Measurements from ENCODE around the gene ZNF567. TPM values are rescaled to one million over a fixed set of nuclear protein-coding genes. Genes with fewer than 3 reads are reported as not detected.

The ZNF567 gene
- total RNA-seq: 10 to 100 TPM in 1 of 8 experiments, 1 to 10 TPM in 7; 4.3 to 10.2 (median 8.8) TPM

GRCh38 chr19:36687214-36688056 lies at the start of gene ZNF567:
Gene ZNF567, plus strand, starts transcription at chr19:36687612. Its CDS starts 7,256 bp downstream, at chr19:36694868.
- Histone ChIP-seq H3K4me1 (replicated peaks in 1 of 2) (peaks cover 6 to 10% of the 10 kb centered on the region in 2 donors), H3K4me3 (peak within 1 kb of the TSS; percentile 52 to 80 (median 68)), H3K27ac (peak within 1 kb of the TSS; percentile 1 to 65)
- in situ Hi-C loops (cut with MboI; ENCODE audit: low pct_unique_long_range_greater_than_20kb in 2 of 9, low sequenced_read_pairs in 9 of 9, unreplicated experiment in 9 of 9): no loop called here
- ATAC-seq (replicated peaks in 6 of 8): peak; percentile 94 to 98 (median 96)
- 0 to 4% (median 0%) methylated on average over 1 to 18 of the region's 69 CpGs; no CpG with 5 or more reads in 2 of the 10 experiments for WGBS, 10 experiments

- Histone ChIP-seq H3K4me1 (replicated peaks in 1 of 2) (no peaks in the 10 kb centered on the region), H3K4me3 (no peak overlapping the region), H3K27ac (no peak overlapping the region)
- in situ Hi-C loops (cut with MboI; ENCODE audit: low pct_unique_long_range_greater_than_20kb in 2 of 9, low sequenced_read_pairs in 9 of 9, unreplicated experiment in 9 of 9): no loop called here
- ATAC-seq (replicated peaks in 6 of 8): no peak
- WGBS, 10 experiments: 60 to 100% (median 90%) methylated on average over 1 to 5 of the region's 5 CpGs; no CpG with 5 or more reads in 1 of the 10 experiments
Measured at GRCh38 chr19:36638862-36639510, 48.4 kb upstream of the ZNF567 start.

GRCh38 chr19:36646746-36647145 lies 40.7 kb upstream of the ZNF567 start:
- WGBS, 10 experiments: 44 to 100% (median 79%) methylated on average over 1 to 2 of the region's 2 CpGs
- H3K4me1 ChIP-seq (replicated peaks in 1 of 2): no peaks in the 10 kb centered on the region
- ATAC-seq (replicated peaks in 6 of 8): no peak
- no peak overlapping the region for H3K4me3 ChIP-seq
- no peak overlapping the region for H3K27ac ChIP-seq
- in situ Hi-C loops (cut with MboI; ENCODE audit: low pct_unique_long_range_greater_than_20kb in 2 of 9, low sequenced_read_pairs in 9 of 9, unreplicated experiment in 9 of 9): no loop called here

GRCh38 chr19:36652958-36653357 lies 34.5 kb upstream of the ZNF567 start:
- ATAC-seq (replicated peaks in 6 of 8): no peak
- Histone ChIP-seq H3K27ac (no peak overlapping the region), H3K4me3 (no peak overlapping the region), H3K4me1 (replicated peaks in 1 of 2) (no peaks in the 10 kb centered on the region)
- in situ Hi-C loops (cut with MboI; ENCODE audit: low pct_unique_long_range_greater_than_20kb in 2 of 9, low sequenced_read_pairs in 9 of 9, unreplicated experiment in 9 of 9): no loop called here
- WGBS, 10 experiments: 50 to 100% (median 80%) methylated on average over 1 of the region's 1 CpG; no CpG with 5 or more reads in 3 of the 10 experiments

GRCh38 chr19:36665832-36666231 lies 21.6 kb upstream of the ZNF567 start:
- peak overlapping the region; percentile 75 to 97 (median 87) for H3K4me3 ChIP-seq
- no peak overlapping the region for H3K27ac ChIP-seq
- in situ Hi-C loops (cut with MboI; ENCODE audit: low pct_unique_long_range_greater_than_20kb in 2 of 9, low sequenced_read_pairs in 9 of 9, unreplicated experiment in 9 of 9): no loop called here
- H3K4me1 ChIP-seq (replicated peaks in 1 of 2): peaks cover 4 to 8% of the 10 kb centered on the region in 2 donors
- no peak for ATAC-seq (replicated peaks in 6 of 8)
- 20 to 87% (median 78%) methylated on average over 3 to 13 of the region's 14 CpGs; no CpG with 5 or more reads in 3 of the 10 experiments for WGBS, 10 experiments

- no peak overlapping the region for H3K27ac ChIP-seq
- 70 to 100% (median 80%) methylated on average over 1 to 2 of the region's 2 CpGs; no CpG with 5 or more reads in 3 of the 10 experiments for WGBS, 10 experiments
- H3K4me3 ChIP-seq: peak overlapping the region in 1 of 5 donors; percentile 4
- peaks cover 4 to 8% of the 10 kb centered on the region in 2 donors for H3K4me1 ChIP-seq (replicated peaks in 1 of 2)
- in situ Hi-C loops (cut with MboI; ENCODE audit: low pct_unique_long_range_greater_than_20kb in 2 of 9, low sequenced_read_pairs in 9 of 9, unreplicated experiment in 9 of 9): no loop called here
- ATAC-seq (replicated peaks in 6 of 8): no peak
Measured at GRCh38 chr19:36668646-36669045, 18.8 kb upstream of the ZNF567 start.

GRCh38 chr19:36672368-36672767 lies 15.0 kb upstream of the ZNF567 start:
- 83 to 100% (median 100%) methylated on average over 1 of the region's 1 CpG; no CpG with 5 or more reads in 3 of the 10 experiments for WGBS, 10 experiments
- Histone ChIP-seq H3K4me3 (no peak overlapping the region), H3K4me1 (replicated peaks in 1 of 2) (peaks cover 0 to 6% of the 10 kb centered on the region in 2 donors), H3K27ac (no peak overlapping the region)
- in situ Hi-C loops (cut with MboI; ENCODE audit: low pct_unique_long_range_greater_than_20kb in 2 of 9, low sequenced_read_pairs in 9 of 9, unreplicated experiment in 9 of 9): no loop called here
- ATAC-seq (replicated peaks in 6 of 8): no peak

GRCh38 chr19:36674201-36674600 lies 13.2 kb upstream of the ZNF567 start:
- Histone ChIP-seq H3K4me3 (no peak overlapping the region), H3K4me1 (replicated peaks in 1 of 2) (no peaks in the 10 kb centered on the region), H3K27ac (no peak overlapping the region)
- ATAC-seq (replicated peaks in 6 of 8): no peak
- 63 to 100% (median 90%) methylated on average over 1 to 2 of the region's 2 CpGs; no CpG with 5 or more reads in 2 of the 10 experiments for WGBS, 10 experiments
- in situ Hi-C loops (cut with MboI; ENCODE audit: low pct_unique_long_range_greater_than_20kb in 2 of 9, low sequenced_read_pairs in 9 of 9, unreplicated experiment in 9 of 9): no loop called here

GRCh38 chr19:36679455-36679854 lies 8.0 kb upstream of the ZNF567 start:
- H3K4me1 ChIP-seq (replicated peaks in 1 of 2): no peaks in the 10 kb centered on the region
- H3K27ac ChIP-seq: no peak overlapping the region
- no peak for ATAC-seq (replicated peaks in 6 of 8)
- in situ Hi-C loops (cut with MboI; ENCODE audit: low pct_unique_long_range_greater_than_20kb in 2 of 9, low sequenced_read_pairs in 9 of 9, unreplicated experiment in 9 of 9): no loop called here
- no peak overlapping the region for H3K4me3 ChIP-seq

GRCh38 chr19:36685835-36686234 lies 1.6 kb upstream of the ZNF567 start:
- in situ Hi-C loops (cut with MboI; ENCODE audit: low pct_unique_long_range_greater_than_20kb in 2 of 9, low sequenced_read_pairs in 9 of 9, unreplicated experiment in 9 of 9): no loop called here
- WGBS, 10 experiments: 58 to 100% (median 88%) methylated on average over 1 to 2 of the region's 2 CpGs; no CpG with 5 or more reads in 4 of the 10 experiments
- H3K4me3 ChIP-seq: peak overlapping the region in 1 of 5 donors; percentile 52

GRCh38 chr19:36686365-36687213 lies 823 bp upstream of the ZNF567 start:
- Histone ChIP-seq H3K27ac (peak overlapping the region in 1 of 2 donors; percentile 65), H3K4me1 (replicated peaks in 1 of 2) (peaks cover 6 to 10% of the 10 kb centered on the region in 2 donors), H3K4me3 (peak overlapping the region; percentile 52 to 80 (median 68))
- ATAC-seq (replicated peaks in 6 of 8): peak in 4 of 8 experiments; percentile 25 to 56 (median 38)
- 0 to 48% (median 32%) methylated on average over 1 to 16 of the region's 20 CpGs; no CpG with 5 or more reads in 1 of the 10 experiments for WGBS, 10 experiments
- in situ Hi-C loops (cut with MboI; ENCODE audit: low pct_unique_long_range_greater_than_20kb in 2 of 9, low sequenced_read_pairs in 9 of 9, unreplicated experiment in 9 of 9): no loop called here

More at GRCh38 chr19:36685835-36686234, 1.6 kb upstream of the ZNF567 start:
- ATAC-seq (replicated peaks in 6 of 8): no peak
- Histone ChIP-seq H3K27ac (no peak overlapping the region), H3K4me1 (replicated peaks in 1 of 2) (peaks cover 6 to 10% of the 10 kb centered on the region in 2 donors)

GRCh38 chr19:36688058-36688457 lies 646 bp downstream of the ZNF567 start:
- H3K4me1 ChIP-seq (replicated peaks in 1 of 2): peaks cover 6 to 10% of the 10 kb centered on the region in 2 donors

More at GRCh38 chr19:36688058-36688457, 646 bp downstream of the ZNF567 start:
- H3K4me3 ChIP-seq: peak overlapping the region; percentile 52 to 80 (median 68)
- 0 to 63% (median 17%) methylated on average over 2 to 7 of the region's 9 CpGs for whole genome bisulfite sequencing, 10 experiments
- H3K27ac ChIP-seq: peak overlapping the region in 1 of 2 donors; percentile 62
- no peak for ATAC-seq (replicated peaks in 6 of 8)
- in situ Hi-C loops (cut with MboI; ENCODE audit: low pct_unique_long_range_greater_than_20kb in 2 of 9, low sequenced_read_pairs in 9 of 9, unreplicated experiment in 9 of 9): no loop called here
